ENCODE results near the gene ESRRA.
A peak's percentile ranks its signal among the peaks of the same experiment; 100 is the strongest.

Gene ESRRA

DNA sequence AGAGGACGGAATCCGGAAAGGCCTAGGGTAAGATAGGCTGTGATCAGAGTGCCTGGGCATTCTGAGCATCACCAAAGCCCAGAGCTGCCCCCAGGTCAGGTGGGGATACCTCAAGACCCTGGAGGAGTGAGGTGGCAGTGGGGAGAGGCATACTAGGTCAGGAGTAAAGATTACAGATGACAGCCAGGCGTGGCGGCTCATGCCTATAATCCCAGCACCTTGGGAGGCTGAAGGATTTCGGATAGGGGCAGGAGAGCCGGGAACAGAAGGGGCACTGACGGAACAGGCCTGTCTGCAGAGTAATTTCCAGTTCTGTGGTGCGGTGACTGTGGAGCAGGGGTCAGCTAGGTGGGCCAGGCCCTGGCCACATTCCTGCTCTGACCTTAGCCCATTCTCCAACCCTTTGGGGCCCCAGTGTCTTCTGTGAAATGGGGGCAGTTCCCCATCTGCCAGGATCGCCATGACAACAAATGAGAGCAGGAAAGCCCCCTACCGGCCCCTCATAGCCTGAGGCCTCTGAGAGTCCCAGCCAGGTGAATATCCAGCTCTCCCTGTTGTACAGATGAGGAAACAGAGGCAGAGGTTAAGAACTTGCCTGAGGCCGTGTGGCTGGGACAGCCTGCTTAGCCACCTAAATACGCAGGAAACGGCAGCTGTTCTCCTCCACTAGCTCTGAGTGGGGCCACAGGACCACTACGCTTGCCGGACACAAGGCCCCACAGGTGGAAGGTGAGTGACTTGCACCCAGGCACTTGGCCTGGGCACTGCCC, 30.1 kb upstream of the ESRRA start:
- no peak for DNase-seq

- no peak for DNase-seq
Observed at GRCh38 chr11:64275841-64276240, 29.5 kb upstream of the ESRRA start.

- no peak for DNase-seq
Observed at GRCh38 chr11:64276653-64277431, 28.5 kb upstream of the ESRRA start.

DNA sequence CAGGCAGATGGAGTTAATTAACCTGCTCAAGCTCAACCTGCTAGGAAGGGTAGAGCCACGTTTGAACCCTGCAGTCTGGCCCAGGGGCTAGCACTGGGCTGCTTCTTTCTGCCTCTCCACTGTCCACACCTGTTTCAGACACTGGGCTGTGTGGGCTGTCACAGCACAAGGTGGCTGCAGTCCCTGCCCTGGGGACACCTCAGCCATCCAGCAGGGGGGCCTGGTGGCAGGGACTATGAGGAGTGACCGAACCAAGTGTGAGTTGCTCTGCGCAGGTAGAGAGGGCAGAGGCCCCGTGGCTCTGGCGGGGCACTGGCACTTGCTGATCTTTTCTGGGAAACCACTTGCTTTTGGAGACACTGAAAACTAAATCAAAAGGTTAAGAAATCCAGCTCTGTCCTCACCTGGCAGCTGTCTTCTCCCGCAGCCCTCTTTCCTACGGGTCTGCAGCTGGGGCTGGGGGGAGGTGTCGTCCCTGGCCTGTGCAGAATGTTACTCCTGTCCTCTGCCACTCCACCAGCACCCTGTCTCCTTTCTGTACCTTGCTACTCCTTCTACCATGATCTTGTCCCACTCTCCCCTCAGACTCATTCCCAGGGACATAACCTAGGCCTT, 26.6 kb upstream of the ESRRA start:
- DNase-seq, result no peak

- DNase-seq, result no peak
Observed at GRCh38 chr11:64281957-64282770, 23.2 kb upstream of the ESRRA start.

- no peak for DNase-seq
Observed at GRCh38 chr11:64283092-64283491, 22.2 kb upstream of the ESRRA start.

GRCh38 chr11:64284048-64284961, 21.0 kb upstream of the ESRRA start, which contains the start of gene BAD:
Gene BAD, minus strand, starts transcription at chr11:64284665. Its CDS starts 297 bp downstream, at chr11:64284368.
- peak; percentile 90 for DNase-seq

DNA sequence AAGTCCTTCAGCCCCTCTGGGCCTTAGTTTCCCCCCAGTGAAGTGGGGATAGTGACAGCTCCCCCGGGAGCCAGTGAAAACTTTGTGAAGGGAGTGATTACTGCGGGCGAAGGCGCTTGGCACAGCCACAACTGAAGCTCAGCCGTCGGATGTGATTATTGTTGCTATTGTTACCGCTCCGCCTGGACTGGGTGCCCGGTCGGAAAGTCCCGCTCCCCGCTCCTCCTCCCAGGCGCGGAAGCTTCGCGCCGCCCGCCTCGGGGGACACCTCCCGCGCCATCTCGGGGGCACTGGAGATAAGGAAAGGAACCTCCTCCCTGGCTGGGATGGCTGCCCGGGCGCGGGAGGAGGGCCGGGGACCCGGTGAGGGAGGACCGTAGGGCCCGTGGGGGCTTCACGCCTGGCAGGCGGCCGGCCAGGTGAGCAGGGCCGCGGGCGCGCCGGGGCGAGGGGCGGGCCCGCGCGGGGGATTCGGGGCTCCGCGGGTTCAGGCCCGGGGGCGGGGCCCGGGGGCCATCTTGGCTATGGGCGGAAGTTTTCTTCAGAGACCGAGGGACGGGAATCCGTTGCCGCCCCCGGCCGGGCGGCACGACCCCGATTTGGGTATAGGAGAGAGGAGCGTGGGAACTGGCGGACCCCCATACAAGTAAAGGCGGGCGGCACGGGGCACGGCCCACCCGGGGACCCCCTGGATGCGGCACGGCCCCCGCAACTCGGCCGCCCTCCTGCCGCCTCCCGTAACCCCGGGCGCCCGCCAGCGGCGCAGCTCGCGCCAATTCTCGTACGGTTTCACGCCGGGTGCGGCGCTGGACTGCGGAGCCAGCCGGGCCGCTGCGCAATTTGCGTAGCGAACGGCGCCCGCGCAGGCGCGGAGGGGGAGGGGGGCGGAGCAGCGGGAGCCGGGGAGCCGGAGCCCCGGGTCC, 20.1 kb upstream of the ESRRA start, which contains the start of gene GPR137:
TSS of gene GPR137 (plus strand) at position 887 of the 923 bp plus-strand sequence. CDS start 677 bp downstream, outside the sequence.
- DNase-seq, result peak; percentile 66

- peak; percentile 70 for DNase-seq
Observed at GRCh38 chr11:64285885-64286800, 19.2 kb upstream of the ESRRA start.

- DNase-seq, result no peak
Observed at GRCh38 chr11:64286801-64287159, 18.5 kb upstream of the ESRRA start.

GRCh38 chr11:64287676-64288352, 17.5 kb upstream of the ESRRA start:
- no peak for DNase-seq

GRCh38 chr11:64288353-64288750, 17.0 kb upstream of the ESRRA start:
- no peak for DNase-seq

DNA sequence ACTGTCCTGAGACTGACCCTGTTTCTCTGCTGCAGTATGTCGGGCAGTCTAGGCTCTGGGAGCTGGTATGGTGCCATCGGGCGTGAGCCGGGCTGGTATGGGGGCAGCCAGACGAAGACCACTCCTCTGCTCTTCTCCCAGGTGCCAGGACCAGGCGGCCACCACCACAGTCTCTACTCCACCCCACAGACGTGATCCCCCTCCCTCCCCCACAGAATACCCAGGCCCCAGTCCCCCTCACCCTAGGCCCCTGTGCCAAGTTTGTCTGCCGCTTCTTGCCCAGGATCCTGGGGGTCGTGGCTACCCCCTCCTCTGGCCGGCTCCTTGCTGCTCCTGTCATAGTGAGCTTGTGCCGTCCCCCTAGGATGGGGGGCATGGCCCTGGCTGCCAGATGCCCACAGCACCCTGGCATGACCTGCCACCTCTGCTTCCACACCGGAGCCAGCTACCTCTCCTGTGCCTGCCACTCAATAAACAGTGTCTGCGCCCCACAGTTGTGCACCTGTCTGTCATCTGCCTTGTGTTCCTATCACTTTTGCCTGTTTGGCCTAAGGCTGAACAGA, 16.2 kb upstream of the ESRRA start:
- DNase-seq, result no peak

DNA sequence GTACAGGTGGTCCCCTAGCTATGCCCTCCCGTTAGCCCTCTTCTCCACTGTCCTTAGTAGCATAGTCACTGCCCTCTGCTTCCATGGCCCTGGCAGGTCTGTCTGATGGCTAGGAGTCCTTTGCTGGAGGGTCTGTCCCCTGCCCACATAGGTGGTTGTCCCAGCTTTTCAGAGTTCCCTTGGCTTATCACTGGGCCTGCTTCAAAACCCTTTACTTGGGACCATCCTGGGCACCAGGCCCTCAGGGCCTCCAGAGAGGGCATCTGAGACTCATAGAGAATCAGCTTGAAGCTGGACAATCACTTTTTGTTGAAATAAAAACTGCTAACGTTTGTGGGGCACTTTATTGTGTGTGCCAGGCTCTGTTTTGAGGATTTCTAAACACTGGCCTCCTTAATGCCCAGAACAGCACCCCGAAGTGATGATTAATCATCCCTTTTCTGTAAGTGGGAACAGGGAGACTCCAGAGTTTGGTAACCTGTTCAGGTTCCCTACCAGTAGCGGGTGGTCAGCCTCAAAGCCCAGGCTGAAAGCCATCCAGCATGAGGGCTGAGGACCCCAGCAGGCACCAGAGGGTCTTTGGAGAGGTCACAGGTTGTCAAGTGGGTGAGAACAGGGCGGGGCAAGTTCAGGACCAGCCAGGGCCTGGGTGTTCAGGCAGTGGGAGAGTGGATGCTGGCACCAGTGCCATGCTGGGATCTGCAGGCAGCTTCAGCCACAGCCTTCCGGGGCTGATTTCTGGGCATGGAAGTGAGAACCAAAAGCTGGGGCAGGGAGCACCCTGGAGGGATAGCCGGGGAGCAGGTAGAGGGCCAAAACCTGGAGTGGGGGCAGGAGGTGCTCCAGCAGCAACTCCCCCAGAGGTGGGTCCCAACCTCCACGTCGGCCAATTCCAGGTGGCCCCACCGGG, 14.7 kb upstream of the ESRRA start:
- DNase-seq, result no peak

- no peak for DNase-seq
Observed at GRCh38 chr11:64291262-64291751, 14.0 kb upstream of the ESRRA start, which contains the start of gene KCNK4. Gene KCNK4, plus strand, starts transcription at chr11:64291302. Its CDS starts 1,717 bp downstream, at chr11:64293019.

DNA sequence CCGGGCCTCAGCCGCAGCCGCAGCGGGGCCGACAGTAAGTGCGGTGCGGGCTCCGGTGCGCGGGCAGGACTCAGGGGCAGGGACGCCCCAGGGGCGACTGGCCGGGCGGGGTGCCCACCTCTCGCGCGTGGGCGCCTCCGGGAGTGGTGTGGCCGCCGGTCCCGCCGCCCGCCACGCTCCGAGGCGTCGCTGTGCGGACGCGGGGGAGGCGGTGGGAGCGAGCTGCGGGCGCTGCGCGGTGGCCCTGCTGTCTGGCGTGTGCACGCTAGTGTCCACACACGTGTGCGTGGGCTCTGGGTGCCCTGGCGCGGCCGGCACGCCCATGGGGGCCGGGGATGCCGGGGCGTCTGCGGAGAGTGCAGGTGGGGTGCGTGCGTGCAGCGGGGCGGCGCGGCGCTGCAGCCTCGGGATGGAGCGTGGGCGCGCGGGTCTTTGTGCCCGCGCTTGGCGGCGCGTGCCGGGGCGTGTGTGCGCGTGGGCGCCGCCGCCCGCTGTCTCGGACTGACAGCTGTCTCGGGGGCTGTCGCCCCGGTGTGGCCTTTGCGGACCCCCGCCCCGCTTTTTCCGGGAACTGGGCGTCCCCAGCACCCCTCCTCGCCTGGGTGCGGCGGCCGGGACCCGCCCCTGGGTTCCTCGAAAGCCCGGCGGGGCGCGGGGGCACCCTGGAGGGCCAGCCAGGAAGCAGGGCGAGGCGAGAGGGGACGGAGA, 13.4 kb upstream of the ESRRA start:
- DNase-seq, result no peak

Data from COR-L47 (cell line).